ENCODE results near the gene GCNT4.

The GCNT4 gene

GRCh38 chr5:75067434-75067833, 15.1 kb upstream of the GCNT4 start:
- Histone ChIP-seq H3K27me3 (ENCODE audit: control insufficient read depth in 1 of 2, insufficient read depth in 2 of 2, low read length in 2 of 2) (no peaks in the 10 kb centered on the region), H3K4me3 (ENCODE audit: low read length in 2 of 2) (no peak overlapping the region), H3K27ac (ENCODE audit: low read length) (no peak overlapping the region), H3K9me3 (ENCODE audit: control insufficient read depth in 2 of 2, low read length in 2 of 2) (no peaks in the 10 kb centered on the region), H3K4me1 (ENCODE audit: control insufficient read depth, insufficient read depth, low read length) (no peaks in the 10 kb centered on the region), H3K36me3 (ENCODE audit: control insufficient read depth in 2 of 2, insufficient read depth in 2 of 2, low read length in 2 of 2) (no peaks in the 10 kb centered on the region), H3K9ac (ENCODE audit: low read length in 2 of 2) (no peak overlapping the region)

- H3K9me3 ChIP-seq (ENCODE audit: control insufficient read depth in 2 of 2, low read length in 2 of 2) = no peaks in the 10 kb centered on the region
- no peaks in the 10 kb centered on the region for H3K27me3 ChIP-seq (ENCODE audit: control insufficient read depth in 1 of 2, insufficient read depth in 2 of 2, low read length in 2 of 2)
- H3K9ac ChIP-seq (ENCODE audit: low read length in 2 of 2) = no peak overlapping the region
- no peak overlapping the region for H3K27ac ChIP-seq (ENCODE audit: low read length)
- no peaks in the 10 kb centered on the region for H3K36me3 ChIP-seq (ENCODE audit: control insufficient read depth in 2 of 2, insufficient read depth in 2 of 2, low read length in 2 of 2)
- no peak overlapping the region for H3K4me3 ChIP-seq (ENCODE audit: low read length in 2 of 2)
- no peaks in the 10 kb centered on the region for H3K4me1 ChIP-seq (ENCODE audit: control insufficient read depth, insufficient read depth, low read length)
Measured at GRCh38 chr5:75062925-75063531, 10.7 kb upstream of the GCNT4 start.

GRCh38 chr5:75059912-75060545, 7.7 kb upstream of the GCNT4 start:
- H3K36me3 ChIP-seq (ENCODE audit: control insufficient read depth in 2 of 2, insufficient read depth in 2 of 2, low read length in 2 of 2) = no peaks in the 10 kb centered on the region
- no peak overlapping the region for H3K9ac ChIP-seq (ENCODE audit: low read length in 2 of 2)
- H3K4me1 ChIP-seq (ENCODE audit: control insufficient read depth, insufficient read depth, low read length) = peaks cover 8% of the 10 kb centered on the region
- H3K9me3 ChIP-seq (ENCODE audit: control insufficient read depth in 2 of 2, low read length in 2 of 2) = no peaks in the 10 kb centered on the region
- H3K4me3 ChIP-seq (ENCODE audit: low read length in 2 of 2) = no peak overlapping the region
- H3K27me3 ChIP-seq (ENCODE audit: control insufficient read depth in 1 of 2, insufficient read depth in 2 of 2, low read length in 2 of 2) = no peaks in the 10 kb centered on the region
- no peak overlapping the region for H3K27ac ChIP-seq (ENCODE audit: low read length)

- H3K36me3 ChIP-seq (ENCODE audit: control insufficient read depth in 2 of 2, insufficient read depth in 2 of 2, low read length in 2 of 2) = no peaks in the 10 kb centered on the region
- no peak overlapping the region for H3K9ac ChIP-seq (ENCODE audit: low read length in 2 of 2)
- H3K27ac ChIP-seq (ENCODE audit: low read length) = no peak overlapping the region
- no peaks in the 10 kb centered on the region for H3K27me3 ChIP-seq (ENCODE audit: control insufficient read depth in 1 of 2, insufficient read depth in 2 of 2, low read length in 2 of 2)
- no peaks in the 10 kb centered on the region for H3K9me3 ChIP-seq (ENCODE audit: control insufficient read depth in 2 of 2, low read length in 2 of 2)
- H3K4me1 ChIP-seq (ENCODE audit: control insufficient read depth, insufficient read depth, low read length) = peaks cover 17% of the 10 kb centered on the region
- no peak overlapping the region for H3K4me3 ChIP-seq (ENCODE audit: low read length in 2 of 2)
Measured at GRCh38 chr5:75058986-75059535, 6.7 kb upstream of the GCNT4 start.

- Histone ChIP-seq H3K27ac (ENCODE audit: low read length) (no peak overlapping the region), H3K9me3 (ENCODE audit: control insufficient read depth in 2 of 2, low read length in 2 of 2) (no peaks in the 10 kb centered on the region), H3K9ac (ENCODE audit: low read length in 2 of 2) (no peak overlapping the region), H3K36me3 (ENCODE audit: control insufficient read depth in 2 of 2, insufficient read depth in 2 of 2, low read length in 2 of 2) (no peaks in the 10 kb centered on the region), H3K27me3 (ENCODE audit: control insufficient read depth in 1 of 2, insufficient read depth in 2 of 2, low read length in 2 of 2) (no peaks in the 10 kb centered on the region), H3K4me1 (ENCODE audit: control insufficient read depth, insufficient read depth, low read length) (peaks cover 17% of the 10 kb centered on the region), H3K4me3 (ENCODE audit: low read length in 2 of 2) (no peak overlapping the region)
Measured at GRCh38 chr5:75057561-75057960, 5.2 kb upstream of the GCNT4 start.

GRCh38 chr5:75055727-75056144, 3.4 kb upstream of the GCNT4 start:
- Histone ChIP-seq H3K27ac (ENCODE audit: low read length) (no peak overlapping the region), H3K4me1 (ENCODE audit: control insufficient read depth, insufficient read depth, low read length) (peaks cover 26% of the 10 kb centered on the region), H3K36me3 (ENCODE audit: control insufficient read depth in 2 of 2, insufficient read depth in 2 of 2, low read length in 2 of 2) (no peaks in the 10 kb centered on the region), H3K4me3 (ENCODE audit: low read length in 2 of 2) (no peak overlapping the region), H3K9ac (ENCODE audit: low read length in 2 of 2) (no peak overlapping the region), H3K9me3 (ENCODE audit: control insufficient read depth in 2 of 2, low read length in 2 of 2) (no peaks in the 10 kb centered on the region), H3K27me3 (ENCODE audit: control insufficient read depth in 1 of 2, insufficient read depth in 2 of 2, low read length in 2 of 2) (no peaks in the 10 kb centered on the region)

- Histone ChIP-seq H3K27me3 (ENCODE audit: control insufficient read depth in 1 of 2, insufficient read depth in 2 of 2, low read length in 2 of 2) (no peaks in the 10 kb centered on the region), H3K4me3 (ENCODE audit: low read length in 2 of 2) (peak overlapping the region; percentile 83 to 86), H3K9ac (ENCODE audit: low read length in 2 of 2) (peak overlapping the region; percentile 73 to 76), H3K36me3 (ENCODE audit: control insufficient read depth in 2 of 2, insufficient read depth in 2 of 2, low read length in 2 of 2) (no peaks in the 10 kb centered on the region), H3K27ac (ENCODE audit: low read length) (peak overlapping the region; percentile 91), H3K9me3 (ENCODE audit: control insufficient read depth in 2 of 2, low read length in 2 of 2) (no peaks in the 10 kb centered on the region), H3K4me1 (ENCODE audit: control insufficient read depth, insufficient read depth, low read length) (peaks cover 39% of the 10 kb centered on the region)
Measured at GRCh38 chr5:75054134-75054930, 2.0 kb upstream of the GCNT4 start.

- no peaks in the 10 kb centered on the region for H3K27me3 ChIP-seq (ENCODE audit: control insufficient read depth in 1 of 2, insufficient read depth in 2 of 2, low read length in 2 of 2)
- peak overlapping the region; percentile 73 to 76 for H3K9ac ChIP-seq (ENCODE audit: low read length in 2 of 2)
- H3K4me3 ChIP-seq (ENCODE audit: low read length in 2 of 2) = peak overlapping the region; percentile 83 to 86
- H3K4me1 ChIP-seq (ENCODE audit: control insufficient read depth, insufficient read depth, low read length) = peaks cover 45% of the 10 kb centered on the region
- peak overlapping the region; percentile 91 for H3K27ac ChIP-seq (ENCODE audit: low read length)
- H3K36me3 ChIP-seq (ENCODE audit: control insufficient read depth in 2 of 2, insufficient read depth in 2 of 2, low read length in 2 of 2) = no peaks in the 10 kb centered on the region
- H3K9me3 ChIP-seq (ENCODE audit: control insufficient read depth in 2 of 2, low read length in 2 of 2) = no peaks in the 10 kb centered on the region
Measured at GRCh38 chr5:75053304-75054133, 1.2 kb upstream of the GCNT4 start.

- Histone ChIP-seq H3K27me3 (ENCODE audit: control insufficient read depth in 1 of 2, insufficient read depth in 2 of 2, low read length in 2 of 2) (no peaks in the 10 kb centered on the region), H3K4me3 (ENCODE audit: low read length in 2 of 2) (peak overlapping the region; percentile 83 to 86), H3K9me3 (ENCODE audit: control insufficient read depth in 2 of 2, low read length in 2 of 2) (no peaks in the 10 kb centered on the region), H3K36me3 (ENCODE audit: control insufficient read depth in 2 of 2, insufficient read depth in 2 of 2, low read length in 2 of 2) (no peaks in the 10 kb centered on the region), H3K4me1 (ENCODE audit: control insufficient read depth, insufficient read depth, low read length) (peaks cover 48% of the 10 kb centered on the region), H3K27ac (ENCODE audit: low read length) (peak overlapping the region; percentile 91), H3K9ac (ENCODE audit: low read length in 2 of 2) (peak overlapping the region; percentile 72 to 76)
Measured at GRCh38 chr5:75053054-75053303, 621 bp upstream of the GCNT4 start.

- H3K27ac ChIP-seq (ENCODE audit: low read length) = no peak overlapping the region
- H3K36me3 ChIP-seq (ENCODE audit: control insufficient read depth in 2 of 2, insufficient read depth in 2 of 2, low read length in 2 of 2) = peaks cover 0 to under 1% of the 10 kb centered on the region in 2 donors
- H3K9ac ChIP-seq (ENCODE audit: low read length in 2 of 2) = peak overlapping the region; percentile 42 to 72
- H3K4me1 ChIP-seq (ENCODE audit: control insufficient read depth, insufficient read depth, low read length) = peaks cover 47% of the 10 kb centered on the region
- no peaks in the 10 kb centered on the region for H3K9me3 ChIP-seq (ENCODE audit: control insufficient read depth in 2 of 2, low read length in 2 of 2)
- H3K27me3 ChIP-seq (ENCODE audit: control insufficient read depth in 1 of 2, insufficient read depth in 2 of 2, low read length in 2 of 2) = no peaks in the 10 kb centered on the region
- peak overlapping the region; percentile 83 to 86 for H3K4me3 ChIP-seq (ENCODE audit: low read length in 2 of 2)
Measured at GRCh38 chr5:75051217-75051751, 1.1 kb downstream of the GCNT4 start.
